ENCODE measurements around the gene ARHGAP4.

The ARHGAP4 gene

DNA sequence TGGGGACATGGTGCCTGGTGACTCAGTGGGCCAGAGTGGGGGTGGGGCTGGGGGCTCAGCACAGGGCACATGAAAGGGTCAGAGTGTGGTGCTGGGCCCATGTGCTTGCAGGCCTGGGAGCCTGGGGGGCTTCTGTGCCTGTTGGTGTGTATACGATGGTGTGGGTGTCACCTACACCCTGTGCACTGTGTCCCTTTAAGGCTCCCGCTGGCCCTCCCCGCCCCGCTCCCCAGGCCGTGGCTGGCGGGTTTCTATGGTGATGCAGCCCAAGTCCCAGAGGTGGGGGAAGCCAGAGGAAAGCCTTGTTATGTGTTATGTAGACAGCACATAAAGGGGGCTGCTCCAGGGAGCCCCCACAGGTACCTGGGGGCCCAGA is 45.6 kb downstream of the ARHGAP4 start:
- DNase-seq (ENCODE audit: low spot score), result no peak

DNA sequence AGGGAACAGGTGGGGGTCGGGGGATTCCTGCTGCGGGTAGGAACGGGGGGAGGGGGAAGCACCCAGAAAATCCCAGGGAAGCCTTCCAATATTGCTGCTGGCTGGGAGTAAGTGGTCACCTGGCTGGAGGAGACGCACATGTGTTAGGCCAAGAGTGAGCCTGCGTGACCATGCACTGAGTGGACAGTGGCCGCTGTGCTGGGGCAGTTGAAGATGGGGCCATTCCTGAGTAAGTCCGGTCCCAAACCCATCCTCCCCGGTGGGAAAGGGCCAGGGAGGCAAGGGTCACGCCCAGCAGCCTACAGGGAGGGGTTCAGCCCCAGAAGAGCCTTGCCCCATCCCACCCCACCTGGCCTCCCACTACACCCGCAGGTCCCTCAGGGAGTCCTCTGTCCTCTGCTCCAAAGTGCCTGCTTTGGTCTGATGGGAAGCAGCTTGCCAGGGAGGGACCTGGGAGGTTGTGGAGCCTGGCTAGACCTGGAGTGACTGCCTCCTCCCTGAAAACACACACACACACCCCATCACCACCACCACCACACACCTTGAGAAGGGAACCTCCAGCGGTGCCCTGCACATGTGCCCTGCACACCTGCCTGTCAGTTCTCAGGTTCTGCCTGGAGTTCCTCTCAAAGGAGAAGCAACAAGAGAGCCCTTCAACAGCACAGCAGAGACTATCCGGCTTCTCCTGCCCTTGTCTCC is 46.2 kb downstream of the ARHGAP4 start:
- DNase-seq (ENCODE audit: low spot score), result no peak

- DNase-seq (ENCODE audit: low spot score), result no peak
Measured at GRCh38 chrX:153878969-153879653, 47.0 kb downstream of the ARHGAP4 start.

GRCh38 chrX:153878345-153878744 is 47.7 kb downstream of the ARHGAP4 start:
- no peak for DNase-seq (ENCODE audit: low spot score)

- no peak for DNase-seq (ENCODE audit: low spot score)
Measured at GRCh38 chrX:153877571-153878261, 48.3 kb downstream of the ARHGAP4 start.

DNA sequence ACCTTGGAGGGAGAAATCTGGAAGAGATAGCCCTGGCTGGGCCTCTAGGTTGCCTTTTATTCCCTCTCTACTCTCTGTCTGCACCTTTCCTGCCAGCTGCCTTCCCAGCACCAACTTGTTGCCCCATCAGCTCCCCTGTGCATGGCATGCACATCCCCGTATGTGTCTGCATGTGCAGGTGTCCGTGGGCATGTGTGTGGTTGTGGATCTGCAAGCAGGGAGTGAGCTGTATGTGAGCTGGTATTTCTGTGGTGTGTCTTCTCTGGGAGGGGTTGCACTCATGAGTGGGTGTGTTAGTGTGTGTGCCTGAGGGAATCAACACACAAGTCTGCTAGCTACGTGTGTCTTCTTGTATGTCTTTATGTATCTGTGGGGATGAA is 50.0 kb downstream of the ARHGAP4 start:
- DNase-seq (ENCODE audit: low spot score), result no peak

GRCh38 chrX:153875391-153876111 is 50.5 kb downstream of the ARHGAP4 start:
- DNase-seq (ENCODE audit: low spot score), result no peak

- no peak for DNase-seq (ENCODE audit: low spot score)
Measured at GRCh38 chrX:153874366-153875125, 51.5 kb downstream of the ARHGAP4 start.

- DNase-seq (ENCODE audit: low spot score), result no peak
Measured at GRCh38 chrX:153874085-153874365, 52.0 kb downstream of the ARHGAP4 start.

- DNase-seq (ENCODE audit: low spot score), result no peak
Measured at GRCh38 chrX:153873282-153874084, 52.6 kb downstream of the ARHGAP4 start.

- DNase-seq (ENCODE audit: low spot score), result no peak
Measured at GRCh38 chrX:153871946-153872878, 53.9 kb downstream of the ARHGAP4 start.

GRCh38 chrX:153871451-153871850 is 54.6 kb downstream of the ARHGAP4 start:
- no peak for DNase-seq (ENCODE audit: low spot score)

- DNase-seq (ENCODE audit: low spot score), result no peak
Measured at GRCh38 chrX:153870791-153871360, 55.2 kb downstream of the ARHGAP4 start.

DNA sequence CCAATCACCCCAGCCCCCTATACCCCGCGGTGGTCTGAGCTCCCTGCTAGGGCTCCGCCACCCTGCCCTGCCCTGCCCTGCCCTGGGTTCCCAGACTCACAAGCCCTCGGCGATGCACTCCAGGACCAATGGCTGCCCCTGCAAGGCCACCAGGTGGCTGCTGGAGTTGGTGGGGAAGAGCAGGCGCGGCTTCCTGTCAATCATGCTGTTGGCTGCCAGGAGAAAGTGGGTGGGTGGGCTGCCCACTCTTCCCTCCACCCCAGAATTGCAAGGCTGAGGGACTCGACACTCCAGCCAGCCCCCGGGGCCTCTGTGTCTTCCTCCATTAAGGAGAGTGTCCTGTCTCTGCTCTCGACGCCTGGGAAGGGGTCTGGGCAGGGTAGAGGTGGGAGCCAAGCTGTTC is 55.8 kb downstream of the ARHGAP4 start:
- no peak for DNase-seq (ENCODE audit: low spot score)

DNA sequence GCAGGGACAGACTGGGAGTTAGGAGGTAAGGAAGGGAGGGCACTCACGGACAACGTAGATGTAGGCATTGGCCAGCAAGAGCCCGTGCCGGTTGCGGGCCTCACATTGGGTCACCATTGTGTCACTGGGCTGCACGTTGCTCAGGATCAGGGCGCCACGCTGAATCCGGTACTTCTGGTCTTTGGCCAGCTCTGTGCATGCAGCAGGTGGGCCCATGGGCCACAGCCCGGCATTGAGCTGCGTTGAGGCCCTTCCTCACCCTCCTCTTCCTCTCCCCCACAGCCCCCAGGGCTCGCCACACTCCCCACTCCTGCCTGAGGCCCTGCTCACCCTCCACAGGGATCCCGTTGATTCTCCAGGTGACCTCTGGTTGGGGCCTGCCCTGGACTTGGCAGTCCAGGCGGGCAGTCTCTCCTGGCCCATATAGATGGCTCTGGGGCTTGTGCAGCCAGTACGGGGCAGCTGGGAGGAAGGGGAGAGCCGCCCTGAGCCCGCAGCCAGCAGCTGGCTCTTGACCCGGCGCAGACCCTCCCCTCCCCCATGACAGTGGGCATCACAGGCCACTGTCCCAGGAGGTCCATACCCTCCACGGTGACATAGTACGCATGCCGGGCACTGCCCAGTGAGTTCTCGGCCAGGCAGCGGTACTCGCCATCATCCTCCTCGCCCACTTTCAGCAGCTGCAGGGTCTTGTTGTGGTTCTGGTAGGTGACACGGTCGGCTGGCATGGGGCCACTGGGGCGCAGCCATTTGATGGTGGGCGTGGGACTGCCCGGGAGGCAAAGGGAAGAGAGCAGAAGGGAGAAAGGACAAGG is 56.4 kb downstream of the ARHGAP4 start:
- DNase-seq (ENCODE audit: low spot score), result no peak

GRCh38 chrX:153868576-153869472 is 57.2 kb downstream of the ARHGAP4 start:
- DNase-seq (ENCODE audit: low spot score), result no peak

- DNase-seq (ENCODE audit: low spot score), result no peak
Measured at GRCh38 chrX:153867671-153868070, 58.4 kb downstream of the ARHGAP4 start.

GRCh38 chrX:153867139-153867538 is 58.9 kb downstream of the ARHGAP4 start:
- no peak for DNase-seq (ENCODE audit: low spot score)

Measured in SW480 (cell line).